Thyroid gland (tissue), 4 donors: ENCODE data around the gene WDR54. TPM values are rescaled to one million over a fixed set of nuclear protein-coding genes. Genes with fewer than 3 reads are reported as not detected.
A peak's percentile ranks its signal among the peaks of the same experiment; 100 is the strongest.
"Not testable (repeated sequence)": the region's sequence is repeated elsewhere in the genome, so short reads cannot be mapped to it uniquely, and the experiment has no call there.

ENCODE experiments used
- DNase-seq, 2 donors: peaks; one replicate each; pipeline ENCODE4 v3.0.0-alpha.2; 2019
- H3K27ac ChIP-seq, 3 donors: fragments of 200-600 bp; sonication (generic); 1 replicate in 2 of 3; 2 replicates in 1 of 3; pipeline ENCODE4 v1.5.1; 2016 to 2019; ENCODE audit warnings: mild to moderate bottlenecking in 1 of 3, moderate library complexity in 1 of 3
- H3K27me3 ChIP-seq: fragments of 200-600 bp; sonication (generic); one replicate; pipeline ENCODE4 v1.5.1; 2019
- H3K36me3 ChIP-seq, 2 donors: fragments of 200-600 bp; sonication (generic); one replicate each; pipeline ENCODE4 v1.5.1; 2016 to 2019
- H3K4me1 ChIP-seq, 2 donors: fragments of 200-600 bp; sonication (generic); one replicate each; pipeline ENCODE4 v1.5.1; 2017 to 2019
- H3K4me3 ChIP-seq, 3 donors: fragments of 200-600 bp; sonication (generic); replicated peaks in 1 of 3; 1 replicate in 2 of 3; 2 replicates in 1 of 3; pipeline ENCODE4 v1.5.1; 2016; ENCODE audit warnings: mild to moderate bottlenecking in 1 of 3
- H3K9me3 ChIP-seq: fragments of 200-600 bp; sonication (generic); one replicate; pipeline ENCODE4 v1.5.1; 2017
- POLR2A ChIP-seq, 2 donors: fragments of 450-650 bp; IDR thresholded peaks; one replicate each; pipeline ENCODE4 v1.6.1; 2017; ENCODE audit warnings: antibody characterized with exemption in 2 of 2, mild to moderate bottlenecking in 2 of 2, moderate library complexity in 1 of 2
- WGBS, 2 donors: methylation state at CpG; one replicate each; pipeline ENCODE4 v1.1.5; 2017; 5-methylcytosine and 5-hydroxymethylcytosine counted together
- intact Hi-C: fragments of 100-400 bp; cut with DNase I; formaldehyde crosslinking; loops from one replicate; pipeline ENCODE4 v1.15.1; 2023
- total RNA-seq, 4 donors: library from RNA; depleted of rRNA; stranded (reverse); fragments of >200 nt; gene quantifications; one replicate each; pipeline ENCODE4 v1.2.3, GENCODE V29; 2016
- TF ChIP-seq, protein P1 (sequence below), 6 experiments: fragments of 200-600 bp in 3 of 6; fragments of 450-650 bp in 3 of 6; sonication (generic) in 3 of 6; IDR thresholded peaks; one replicate each; pipeline ENCODE4 v1.5.1; 2016 to 2019; ENCODE audit warnings: antibody characterized with exemption in 6 of 6, mild to moderate bottlenecking in 2 of 6, inconsistent platforms in 1 of 6, moderate library complexity in 1 of 6

The WDR54 gene
- total RNA-seq, 4 donors from 2014 or later, result 6.5 to 19.3 (median 13.6) TPM

GRCh38 chr2:74458938-74459363 is 37.4 kb downstream of the WDR54 start:
- peak overlapping the region; percentile 34 to 69 (median 60) for H3K4me3 ChIP-seq
- 2 to 5% methylated on average over 6 to 10 of the region's 10 CpGs for WGBS, 2 donors
- peaks cover 7 to 12% of the 10 kb centered on the region in 2 donors for H3K36me3 ChIP-seq
- H3K4me1 ChIP-seq, result peaks cover 25 to 32% of the 10 kb centered on the region in 2 donors
- intact Hi-C loops, result no loop called here
- TF ChIP-seq, protein P1, sequence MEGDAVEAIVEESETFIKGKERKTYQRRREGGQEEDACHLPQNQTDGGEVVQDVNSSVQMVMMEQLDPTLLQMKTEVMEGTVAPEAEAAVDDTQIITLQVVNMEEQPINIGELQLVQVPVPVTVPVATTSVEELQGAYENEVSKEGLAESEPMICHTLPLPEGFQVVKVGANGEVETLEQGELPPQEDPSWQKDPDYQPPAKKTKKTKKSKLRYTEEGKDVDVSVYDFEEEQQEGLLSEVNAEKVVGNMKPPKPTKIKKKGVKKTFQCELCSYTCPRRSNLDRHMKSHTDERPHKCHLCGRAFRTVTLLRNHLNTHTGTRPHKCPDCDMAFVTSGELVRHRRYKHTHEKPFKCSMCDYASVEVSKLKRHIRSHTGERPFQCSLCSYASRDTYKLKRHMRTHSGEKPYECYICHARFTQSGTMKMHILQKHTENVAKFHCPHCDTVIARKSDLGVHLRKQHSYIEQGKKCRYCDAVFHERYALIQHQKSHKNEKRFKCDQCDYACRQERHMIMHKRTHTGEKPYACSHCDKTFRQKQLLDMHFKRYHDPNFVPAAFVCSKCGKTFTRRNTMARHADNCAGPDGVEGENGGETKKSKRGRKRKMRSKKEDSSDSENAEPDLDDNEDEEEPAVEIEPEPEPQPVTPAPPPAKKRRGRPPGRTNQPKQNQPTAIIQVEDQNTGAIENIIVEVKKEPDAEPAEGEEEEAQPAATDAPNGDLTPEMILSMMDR (IDR thresholded peaks at IDR 0.05), result no peak
- TF ChIP-seq POLR2A (IDR thresholded peaks at IDR 0.05), result no peak
- H3K9me3 ChIP-seq, result no peaks in the 10 kb centered on the region
- H3K27me3 ChIP-seq, result no peaks in the 10 kb centered on the region
- H3K27ac ChIP-seq, result peak overlapping the region in 2 of 3 donors; percentile 27 to 61
- DNase-seq, result no peak

- H3K4me3 ChIP-seq, H3K9me3 ChIP-seq, DNase-seq, intact Hi-C loops, H3K27me3 ChIP-seq, H3K27ac ChIP-seq: not testable (repeated sequence)
- H3K36me3 ChIP-seq, result peaks cover 7 to 12% of the 10 kb centered on the region in 2 donors
- WGBS, 2 donors, result 74 to 86% methylated on average over 10 to 13 of the region's 13 CpGs
- H3K4me1 ChIP-seq, result peaks cover 31 to 38% of the 10 kb centered on the region in 2 donors
Measured at GRCh38 chr2:74459503-74460118, 38.1 kb downstream of the WDR54 start.

DNA sequence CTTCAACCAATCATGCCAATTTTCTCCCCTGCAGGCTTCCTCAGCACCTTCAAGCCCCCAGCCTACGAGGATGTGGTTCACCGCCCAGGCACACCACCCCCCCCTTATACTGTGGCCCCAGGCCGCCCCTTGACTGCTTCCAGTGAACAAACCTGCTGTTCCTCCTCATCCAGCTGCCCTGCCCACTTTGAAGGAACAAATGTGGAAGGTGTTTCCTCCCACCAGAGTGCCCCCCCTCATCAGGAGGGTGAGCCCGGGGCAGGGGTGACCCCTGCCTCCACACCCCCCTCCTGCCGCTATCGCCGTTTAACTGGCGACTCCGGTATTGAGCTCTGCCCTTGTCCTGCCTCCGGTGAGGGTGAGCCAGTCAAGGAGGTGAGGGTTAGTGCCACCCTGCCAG is 38.7 kb downstream of the WDR54 start:
- 70 to 86% methylated on average over 9 to 10 of the region's 10 CpGs for WGBS, 2 donors
- H3K27ac ChIP-seq, H3K9me3 ChIP-seq, DNase-seq, H3K27me3 ChIP-seq, intact Hi-C loops, H3K4me3 ChIP-seq: not testable (repeated sequence)
- peaks cover 31 to 38% of the 10 kb centered on the region in 2 donors for H3K4me1 ChIP-seq
- H3K36me3 ChIP-seq, result peaks cover 7 to 12% of the 10 kb centered on the region in 2 donors

DNA sequence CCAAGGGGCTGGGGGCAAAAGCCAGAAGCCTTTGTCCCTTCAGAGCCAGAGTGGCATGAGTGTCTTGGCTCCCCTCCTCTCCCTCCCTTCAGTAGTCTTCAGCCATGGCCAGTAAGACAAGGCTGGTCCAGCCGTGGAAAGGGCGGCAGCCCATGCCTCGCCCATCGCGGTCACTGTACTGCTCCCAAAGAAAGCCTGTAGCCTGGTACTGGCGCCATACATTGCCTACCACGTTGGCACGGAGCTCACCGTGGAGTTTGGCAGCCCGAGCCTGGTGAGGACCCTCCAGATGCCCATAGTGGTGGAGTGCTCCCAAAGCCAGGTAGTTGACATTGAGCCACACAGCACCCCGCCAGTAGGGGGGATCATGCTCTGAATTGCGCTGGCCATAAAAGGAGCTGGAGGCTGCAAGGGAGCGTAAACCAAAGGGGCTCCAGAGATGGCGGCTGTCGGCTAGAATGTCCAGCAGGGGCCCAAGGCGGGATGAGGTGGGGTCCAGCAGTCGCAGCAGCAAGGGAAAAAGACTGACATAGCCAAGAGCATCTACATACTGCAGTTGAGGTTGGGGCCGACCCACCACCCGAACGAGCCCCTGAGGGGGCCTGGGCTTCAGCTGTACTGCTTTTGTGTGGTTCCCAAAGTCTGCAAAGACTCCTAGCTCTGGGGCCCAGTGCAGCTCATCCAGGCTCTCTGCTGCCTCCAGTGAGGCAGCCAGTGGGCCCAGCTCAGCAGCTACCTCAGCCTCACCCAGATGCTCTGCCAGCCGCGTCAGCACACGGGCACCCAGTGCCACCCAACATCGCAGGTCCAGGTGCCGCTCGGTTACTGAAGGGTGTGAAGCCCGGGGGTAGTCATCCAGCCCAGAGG is 39.9 kb downstream of the WDR54 start:
- Histone ChIP-seq H3K9me3 (no peaks in the 10 kb centered on the region), H3K27ac (no peak overlapping the region), H3K27me3 (no peaks in the 10 kb centered on the region), H3K36me3 (peaks cover 7 to 12% of the 10 kb centered on the region in 2 donors), H3K4me3 (no peak overlapping the region), H3K4me1 (peaks cover 26 to 27% of the 10 kb centered on the region in 2 donors)
- intact Hi-C loops, result no loop called here
- TF ChIP-seq, protein P1 (IDR thresholded peaks at IDR 0.05), result no peak
- TF ChIP-seq POLR2A (IDR thresholded peaks at IDR 0.05), result no peak
- 89 to 96% methylated on average over 17 to 26 of the region's 27 CpGs for WGBS, 2 donors
- DNase-seq, result no peak

GRCh38 chr2:74462054-74462785 is 40.7 kb downstream of the WDR54 start:
- intact Hi-C loops, result no loop called here
- WGBS, 2 donors, result 92 to 94% methylated on average over 10 to 18 of the region's 20 CpGs

DNA sequence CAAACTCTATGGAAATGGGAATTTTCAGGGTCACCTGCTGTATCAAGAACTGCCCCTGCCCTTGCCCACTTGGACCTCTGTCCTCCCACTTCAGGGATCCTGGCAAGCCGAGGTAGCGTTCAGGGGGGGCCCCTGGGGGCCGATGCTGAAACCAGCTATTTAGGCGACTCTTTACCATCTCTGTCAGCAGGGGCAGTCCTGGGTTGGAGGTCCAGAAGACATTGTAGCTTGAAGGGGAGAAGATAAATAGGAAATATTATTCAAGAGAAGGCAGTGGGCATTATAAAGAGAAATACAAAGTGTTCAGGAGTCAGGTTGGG is 41.2 kb downstream of the WDR54 start:
- intact Hi-C loops, result no loop called here
- 76 to 77% methylated on average over 4 of the region's 4 CpGs for WGBS, 2 donors
- Histone ChIP-seq H3K27me3 (no peaks in the 10 kb centered on the region), H3K4me3 (no peak overlapping the region), H3K36me3 (peaks cover 7 to 12% of the 10 kb centered on the region in 2 donors), H3K9me3 (no peaks in the 10 kb centered on the region), H3K27ac (no peak overlapping the region), H3K4me1 (peaks cover 18% of the 10 kb centered on the region in 2 donors)
- TF ChIP-seq, protein P1 (IDR thresholded peaks at IDR 0.05), result no peak
- TF ChIP-seq POLR2A (IDR thresholded peaks at IDR 0.05), result no peak
- DNase-seq, result no peak

More at GRCh38 chr2:74462054-74462785, 40.7 kb downstream of the WDR54 start:
- Histone ChIP-seq H3K4me3 (no peak overlapping the region), H3K9me3 (no peaks in the 10 kb centered on the region), H3K27ac (no peak overlapping the region), H3K27me3 (no peaks in the 10 kb centered on the region), H3K36me3 (peaks cover 7 to 12% of the 10 kb centered on the region in 2 donors), H3K4me1 (peaks cover 19 to 20% of the 10 kb centered on the region in 2 donors)
- no peak for TF ChIP-seq POLR2A (IDR thresholded peaks at IDR 0.05)
- DNase-seq, result no peak
